Measurements from ENCODE around the gene TNFAIP2. TPM values are rescaled to one million over a fixed set of nuclear protein-coding genes. Genes with fewer than 3 reads are reported as not detected.

The TNFAIP2 gene
- total and polyA plus RNA-seq, 9 donors: 7.1 to 258 (median 27.4) TPM

DNA sequence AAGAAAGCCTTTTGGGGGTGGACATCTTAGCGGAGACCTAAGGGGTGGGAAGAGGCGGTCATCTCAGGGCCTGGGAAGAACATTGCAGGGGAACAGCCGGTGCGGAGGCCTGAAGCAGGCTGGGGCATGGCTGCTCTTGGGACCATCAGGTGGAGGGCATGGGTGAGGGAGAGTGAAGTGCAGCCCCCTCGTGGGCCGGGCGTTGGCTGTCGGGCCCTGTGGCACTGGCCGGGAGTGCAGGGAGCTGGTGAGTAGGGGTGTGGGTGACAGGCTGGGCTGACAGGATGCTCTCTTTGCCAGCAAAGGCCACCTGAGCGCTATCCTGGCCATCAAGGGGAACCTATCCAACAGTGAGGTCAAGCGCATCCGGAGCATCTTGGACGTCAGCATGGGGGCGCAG lies 11.7 kb downstream of the TNFAIP2 start:
- peaks cover 15% of the 10 kb centered on the region for H3K4me1 ChIP-seq (ENCODE audit: insufficient read depth)
- intact Hi-C loops (cut with DNase I): no loop called here
- TF ChIP-seq EP300 (IDR thresholded peaks at IDR 0.05): no peak
- TF ChIP-seq, protein P1, sequence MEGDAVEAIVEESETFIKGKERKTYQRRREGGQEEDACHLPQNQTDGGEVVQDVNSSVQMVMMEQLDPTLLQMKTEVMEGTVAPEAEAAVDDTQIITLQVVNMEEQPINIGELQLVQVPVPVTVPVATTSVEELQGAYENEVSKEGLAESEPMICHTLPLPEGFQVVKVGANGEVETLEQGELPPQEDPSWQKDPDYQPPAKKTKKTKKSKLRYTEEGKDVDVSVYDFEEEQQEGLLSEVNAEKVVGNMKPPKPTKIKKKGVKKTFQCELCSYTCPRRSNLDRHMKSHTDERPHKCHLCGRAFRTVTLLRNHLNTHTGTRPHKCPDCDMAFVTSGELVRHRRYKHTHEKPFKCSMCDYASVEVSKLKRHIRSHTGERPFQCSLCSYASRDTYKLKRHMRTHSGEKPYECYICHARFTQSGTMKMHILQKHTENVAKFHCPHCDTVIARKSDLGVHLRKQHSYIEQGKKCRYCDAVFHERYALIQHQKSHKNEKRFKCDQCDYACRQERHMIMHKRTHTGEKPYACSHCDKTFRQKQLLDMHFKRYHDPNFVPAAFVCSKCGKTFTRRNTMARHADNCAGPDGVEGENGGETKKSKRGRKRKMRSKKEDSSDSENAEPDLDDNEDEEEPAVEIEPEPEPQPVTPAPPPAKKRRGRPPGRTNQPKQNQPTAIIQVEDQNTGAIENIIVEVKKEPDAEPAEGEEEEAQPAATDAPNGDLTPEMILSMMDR (IDR thresholded peaks at IDR 0.05): no peak
- TF ChIP-seq POLR2A (IDR thresholded peaks at IDR 0.05): no peak
- no peaks in the 10 kb centered on the region for H3K27me3 ChIP-seq
- 96 to 98% (median 97%) methylated on average over 14 of the region's 14 CpGs for WGBS, 3 donors
- no peaks in the 10 kb centered on the region for H3K36me3 ChIP-seq
- no peak for DNase-seq
- H3K9me3 ChIP-seq: no peaks in the 10 kb centered on the region
- no peak overlapping the region for H3K27ac ChIP-seq
- no peak overlapping the region for H3K4me3 ChIP-seq

DNA sequence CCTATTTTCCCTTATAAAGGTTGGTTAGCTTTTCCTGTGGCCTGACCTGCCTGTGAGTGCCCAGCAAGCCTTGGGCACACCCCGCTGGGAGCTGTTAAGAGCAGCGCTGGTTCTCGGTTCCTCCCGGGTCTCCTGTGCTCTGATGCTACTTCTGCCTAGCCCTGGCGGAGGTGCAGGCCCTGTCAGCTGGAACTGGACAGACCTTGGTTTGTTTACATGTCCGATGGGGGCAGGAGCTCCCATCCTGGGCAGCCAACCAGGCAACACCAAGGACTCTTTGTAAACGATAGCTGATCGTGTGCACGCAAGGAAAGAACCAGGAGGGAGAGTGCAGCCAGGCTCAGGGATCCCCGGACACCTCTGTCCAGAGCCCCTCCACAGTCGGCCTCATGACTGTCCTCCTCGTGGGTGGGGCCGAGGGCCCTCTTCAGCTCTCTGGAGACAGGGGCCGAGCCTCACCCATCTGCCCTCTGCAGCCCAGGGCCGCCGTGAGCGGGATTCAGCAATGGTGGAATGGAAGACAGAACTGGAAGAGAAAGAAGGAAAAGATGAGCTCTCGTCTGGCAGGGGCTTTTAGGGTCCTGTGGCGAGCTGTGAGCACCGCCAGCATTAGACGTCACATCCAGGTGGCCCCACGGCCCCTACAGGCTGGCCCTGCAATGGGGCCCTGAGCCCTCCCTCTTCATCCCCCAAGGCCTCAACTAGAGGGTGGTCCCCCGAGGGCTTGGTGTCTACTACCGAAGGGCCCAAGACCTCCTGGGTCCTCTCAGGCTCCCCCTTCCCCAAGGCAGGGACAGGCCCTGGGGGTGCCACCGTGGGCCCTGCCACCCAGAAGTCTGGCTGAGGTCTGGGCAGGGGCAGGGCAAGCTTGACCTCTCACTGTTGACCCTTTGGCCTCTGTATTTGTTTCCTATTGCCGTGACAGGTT lies 12.3 kb downstream of the TNFAIP2 start:
- H3K4me3 ChIP-seq: no peak overlapping the region
- no peaks in the 10 kb centered on the region for H3K36me3 ChIP-seq
- no peak overlapping the region for H3K27ac ChIP-seq
- intact Hi-C loops (cut with DNase I): no loop called here
- H3K4me1 ChIP-seq (ENCODE audit: insufficient read depth): peaks cover 15% of the 10 kb centered on the region
- no peak for DNase-seq
- no peaks in the 10 kb centered on the region for H3K27me3 ChIP-seq
- 85 to 88% (median 87%) methylated on average over 26 of the region's 26 CpGs for WGBS, 3 donors
- H3K9me3 ChIP-seq: no peaks in the 10 kb centered on the region
- no peak for TF ChIP-seq EP300 (IDR thresholded peaks at IDR 0.05)
- TF ChIP-seq POLR2A (IDR thresholded peaks at IDR 0.05): no peak
- TF ChIP-seq, protein P1 (IDR thresholded peaks at IDR 0.05): no peak

DNA sequence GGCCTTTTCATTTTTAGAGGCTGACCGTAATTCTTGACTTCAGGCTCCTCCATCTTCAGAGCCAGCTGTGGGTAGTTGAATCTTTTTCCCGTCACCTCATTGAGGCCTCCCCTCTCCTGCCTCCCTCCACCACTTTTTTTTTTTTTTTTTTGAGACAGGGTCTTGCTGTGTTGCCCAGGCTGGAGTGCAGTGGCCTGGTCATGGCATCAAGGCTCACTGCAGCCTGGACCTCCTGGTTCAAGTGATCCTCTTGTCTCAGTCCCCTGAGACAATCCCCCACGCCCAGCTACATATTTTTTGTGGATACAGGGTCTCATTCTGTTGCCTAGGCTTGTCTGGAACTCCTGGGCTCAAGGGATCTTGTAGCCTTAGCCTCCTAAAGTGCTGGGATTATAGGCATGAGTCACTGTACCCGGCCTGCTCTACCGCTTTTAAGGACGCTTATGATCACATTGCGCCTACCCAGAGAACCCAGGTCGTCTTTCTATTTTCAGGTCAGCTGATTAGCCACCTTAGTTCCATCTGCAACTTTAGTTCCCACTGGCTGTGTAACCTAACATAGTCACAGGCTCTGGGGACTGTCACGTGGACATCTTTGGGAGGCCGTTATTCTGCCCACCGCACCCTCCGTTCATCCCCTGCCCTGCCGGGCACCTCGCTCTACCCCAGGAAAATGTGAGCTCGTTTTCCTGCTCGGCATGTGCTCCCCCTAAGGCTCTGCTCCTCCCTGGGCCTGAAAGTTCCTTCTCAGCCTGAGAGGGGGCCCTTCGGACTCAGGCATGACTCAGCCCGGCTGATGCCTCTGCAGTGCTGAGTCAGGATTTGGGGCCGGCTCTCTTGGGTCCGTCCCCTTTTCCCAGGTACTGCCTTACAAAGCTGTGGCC lies 13.4 kb downstream of the TNFAIP2 start:
- no peaks in the 10 kb centered on the region for H3K36me3 ChIP-seq
- no peak overlapping the region for H3K4me3 ChIP-seq
- intact Hi-C loops (cut with DNase I): no loop called here
- H3K27me3 ChIP-seq: no peaks in the 10 kb centered on the region
- peak in 3 of 5 donors; percentile 29 to 48 (median 47) for DNase-seq
- 75 to 83% (median 77%) methylated on average over 20 of the region's 20 CpGs for WGBS, 3 donors
- TF ChIP-seq POLR2A (IDR thresholded peaks at IDR 0.05): no peak
- H3K4me1 ChIP-seq (ENCODE audit: insufficient read depth): peaks cover 11% of the 10 kb centered on the region
- no peaks in the 10 kb centered on the region for H3K9me3 ChIP-seq
- no peak overlapping the region for H3K27ac ChIP-seq

DNA sequence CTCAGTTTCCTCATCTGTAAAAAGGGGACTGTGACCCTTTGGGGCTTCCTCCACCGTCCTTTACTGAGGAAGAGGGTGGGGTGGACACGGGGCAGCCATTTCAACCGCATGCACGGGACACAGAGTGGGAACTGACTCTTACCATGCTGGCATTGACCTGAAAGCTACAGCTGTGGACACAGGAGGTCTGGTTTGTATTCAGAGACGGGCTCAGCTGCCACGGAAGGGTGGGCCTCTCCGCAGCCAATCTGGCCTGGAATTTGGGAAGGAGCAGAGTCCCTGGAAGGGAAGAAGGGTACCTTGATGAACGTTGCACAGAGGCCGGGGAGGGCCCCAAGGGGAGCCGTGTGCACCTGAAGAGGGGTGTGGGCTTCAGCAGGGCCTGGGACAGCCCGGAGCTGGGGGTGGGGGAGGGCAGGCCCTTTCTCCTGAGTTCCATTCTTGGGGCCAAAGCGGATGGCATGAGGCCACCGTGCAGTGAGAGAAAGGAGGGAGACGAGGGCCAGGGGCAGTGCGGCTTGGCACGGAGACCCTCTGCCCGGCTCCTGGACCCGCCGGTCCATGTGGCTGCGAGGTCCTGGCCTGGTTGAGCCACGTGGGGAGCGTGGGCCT lies 14.5 kb downstream of the TNFAIP2 start:
- no peaks in the 10 kb centered on the region for H3K9me3 ChIP-seq
- no peaks in the 10 kb centered on the region for H3K36me3 ChIP-seq
- DNase-seq: peak in 1 of 5 donors; percentile 28
- no peak overlapping the region for H3K4me3 ChIP-seq
- intact Hi-C loops (cut with DNase I): no loop called here
- WGBS, 3 donors: 87 to 88% (median 88%) methylated on average over 22 of the region's 22 CpGs
- H3K4me1 ChIP-seq (ENCODE audit: insufficient read depth): peaks cover 1% of the 10 kb centered on the region
- TF ChIP-seq POLR2A (IDR thresholded peaks at IDR 0.05): no peak
- TF ChIP-seq, protein P1 (IDR thresholded peaks at IDR 0.05): no peak
- TF ChIP-seq EP300 (IDR thresholded peaks at IDR 0.05): no peak
- H3K27ac ChIP-seq: no peak overlapping the region
- H3K27me3 ChIP-seq: no peaks in the 10 kb centered on the region

Data from ovary (tissue), 9 donors.